HepG2 (cell line): ENCODE results near the gene PRSS27. TPM values are rescaled to one million over a fixed set of nuclear protein-coding genes. Genes with fewer than 3 reads are reported as not detected.

Experiments
- FOXK2 ChIP-seq: fragments of 450-650 bp; IDR thresholded peaks from 2 replicates; pipeline ENCODE4 v1.6.1; 2016
- JUNB ChIP-seq: sonication (generic); formaldehyde crosslinking; IDR thresholded peaks from 2 replicates; pipeline ENCODE4 v1.8.0; 2022; ENCODE audit warnings: missing genetic modification reagents, mild to moderate bottlenecking, borderline replicate concordance
- NAIF1 ChIP-seq: sonication (generic); formaldehyde crosslinking; IDR thresholded peaks from 2 replicates; pipeline ENCODE4 v1.5.0; 2020; ENCODE audit warnings: mild to moderate bottlenecking, missing genetic modification reagents, borderline replicate concordance
- NR3C1 ChIP-seq: sonication (generic); formaldehyde crosslinking; IDR thresholded peaks from 2 replicates; pipeline ENCODE4 v1.4.0; 2020; ENCODE audit warnings: missing genetic modification reagents
- PAX8 ChIP-seq: sonication (generic); formaldehyde crosslinking; IDR thresholded peaks from 2 replicates; pipeline ENCODE4 v1.8.0; 2022; ENCODE audit warnings: mild to moderate bottlenecking, missing genetic modification reagents, borderline replicate concordance
- PBX3 ChIP-seq: sonication (generic); formaldehyde crosslinking; IDR thresholded peaks from 2 replicates; pipeline ENCODE4 v1.8.1; 2023; ENCODE audit warnings: missing genetic modification reagents, inconsistent platforms, borderline replicate concordance
- PRMT3 ChIP-seq: sonication (generic); formaldehyde crosslinking; IDR thresholded peaks from 2 replicates; pipeline ENCODE4 v1.8.1; 2022; ENCODE audit warnings: low read depth, mild to moderate bottlenecking, moderate library complexity, missing genetic modification reagents, borderline replicate concordance
- RCOR2 ChIP-seq: IDR thresholded peaks from 2 replicates; pipeline ENCODE4 v1.6.1; 2016; ENCODE audit warnings: missing biosample characterization, missing genetic modification reagents
- RFXAP ChIP-seq: sonication (generic); formaldehyde crosslinking; IDR thresholded peaks from 2 replicates; pipeline ENCODE4 v1.4.0; 2020; ENCODE audit warnings: missing genetic modification reagents, borderline replicate concordance
- SIX1 ChIP-seq: sonication (generic); formaldehyde crosslinking; IDR thresholded peaks from 2 replicates; pipeline ENCODE4 v1.4.0; 2020; ENCODE audit warnings: missing genetic modification reagents, borderline replicate concordance
- SNAPC2 ChIP-seq: sonication (generic); formaldehyde crosslinking; IDR thresholded peaks from 2 replicates; pipeline ENCODE4 v1.8.1; 2022; ENCODE audit warnings: mild to moderate bottlenecking, missing genetic modification reagents
- ZMYM3 ChIP-seq: sonication (generic); formaldehyde crosslinking; IDR thresholded peaks from 2 replicates; pipeline ENCODE4 v1.5.1; 2020; ENCODE audit warnings: mild to moderate bottlenecking, missing genetic modification reagents
- ZNF24 ChIP-seq: fragments of 450-650 bp; IDR thresholded peaks from 2 replicates; pipeline ENCODE4 v1.6.1; 2017; ENCODE audit warnings: antibody characterized with exemption, mild to moderate bottlenecking
- ZNF263 ChIP-seq: sonication (generic); formaldehyde crosslinking; IDR thresholded peaks from 2 replicates; pipeline ENCODE4 v1.4.0; 2020; ENCODE audit warnings: missing genetic modification reagents
- ZNF280B ChIP-seq: sonication (generic); formaldehyde crosslinking; IDR thresholded peaks from 2 replicates; pipeline ENCODE4 v1.5.0; 2020; ENCODE audit warnings: missing genetic modification reagents, mild to moderate bottlenecking, borderline replicate concordance
- ZNF280D ChIP-seq: sonication (generic); formaldehyde crosslinking; IDR thresholded peaks from 2 replicates; pipeline ENCODE4 v1.5.1; 2020; ENCODE audit warnings: mild to moderate bottlenecking, missing genetic modification reagents
- ZNF451 ChIP-seq: sonication (generic); formaldehyde crosslinking; IDR thresholded peaks from 2 replicates; pipeline ENCODE4 v1.5.0; 2020; ENCODE audit warnings: mild to moderate bottlenecking, missing genetic modification reagents
- ZNF550 ChIP-seq: sonication (generic); formaldehyde crosslinking; IDR thresholded peaks from 2 replicates; pipeline ENCODE4 v1.4.0; 2020; ENCODE audit warnings: mild to moderate bottlenecking, missing genetic modification reagents, borderline replicate concordance
- ZNF567 ChIP-seq: sonication (generic); formaldehyde crosslinking; IDR thresholded peaks from 2 replicates; pipeline ENCODE4 v1.8.1; 2023; ENCODE audit warnings: mild to moderate bottlenecking, missing genetic modification reagents, borderline replicate concordance
- ZNF674 ChIP-seq: sonication (generic); formaldehyde crosslinking; IDR thresholded peaks from 2 replicates; pipeline ENCODE4 v1.5.0; 2020; ENCODE audit warnings: low read depth, mild to moderate bottlenecking, missing genetic modification reagents
- polyA plus RNA-seq, 8 experiments: library from polyadenylated mRNA; depleted of rRNA in 3 of 8; stranded (reverse) in 7 of 8; unstranded in 1 of 8; fragments of >200 nt; fragmentation: Illumina TruSeq in 4 of 8; extraction: Trizol in 4 of 8; gene quantifications; 2 replicates each; pipeline versions ENCODE4 v1.2.1 to v1.2.3, GENCODE V29; 2011 to 2016; ENCODE audit warnings: low read depth in 4 of 8, missing spikeins in 1 of 8, mixed read lengths in 1 of 8; ENCODE audit not compliant: insufficient read depth in 1 of 8
- total RNA-seq, 5 experiments: library from RNA; depleted of rRNA; stranded (reverse); fragments of >200 nt; fragmentation: Illumina TruSeq; extraction: Trizol; gene quantifications; 2 replicates each; pipeline ENCODE4 v1.2.3, GENCODE V29; 2016; ENCODE audit warnings: low read depth in 1 of 5
- TF ChIP-seq, protein P1 (sequence below): sonication (generic); formaldehyde crosslinking; IDR thresholded peaks from 2 replicates; pipeline ENCODE4 v1.4.0; 2020; ENCODE audit warnings: missing genetic modification reagents
- TF ChIP-seq, protein P2 (sequence below): sonication (generic); formaldehyde crosslinking; IDR thresholded peaks from 2 replicates; pipeline ENCODE4 v1.4.0; 2020; ENCODE audit warnings: missing genetic modification reagents, borderline replicate concordance

Gene PRSS27
- total and polyA plus RNA-seq, 2 of the 13 experiments (the other 11 are each of a cell fraction or from before 2014, with no cell fraction given), result 0.20 to 0.73 TPM

DNA sequence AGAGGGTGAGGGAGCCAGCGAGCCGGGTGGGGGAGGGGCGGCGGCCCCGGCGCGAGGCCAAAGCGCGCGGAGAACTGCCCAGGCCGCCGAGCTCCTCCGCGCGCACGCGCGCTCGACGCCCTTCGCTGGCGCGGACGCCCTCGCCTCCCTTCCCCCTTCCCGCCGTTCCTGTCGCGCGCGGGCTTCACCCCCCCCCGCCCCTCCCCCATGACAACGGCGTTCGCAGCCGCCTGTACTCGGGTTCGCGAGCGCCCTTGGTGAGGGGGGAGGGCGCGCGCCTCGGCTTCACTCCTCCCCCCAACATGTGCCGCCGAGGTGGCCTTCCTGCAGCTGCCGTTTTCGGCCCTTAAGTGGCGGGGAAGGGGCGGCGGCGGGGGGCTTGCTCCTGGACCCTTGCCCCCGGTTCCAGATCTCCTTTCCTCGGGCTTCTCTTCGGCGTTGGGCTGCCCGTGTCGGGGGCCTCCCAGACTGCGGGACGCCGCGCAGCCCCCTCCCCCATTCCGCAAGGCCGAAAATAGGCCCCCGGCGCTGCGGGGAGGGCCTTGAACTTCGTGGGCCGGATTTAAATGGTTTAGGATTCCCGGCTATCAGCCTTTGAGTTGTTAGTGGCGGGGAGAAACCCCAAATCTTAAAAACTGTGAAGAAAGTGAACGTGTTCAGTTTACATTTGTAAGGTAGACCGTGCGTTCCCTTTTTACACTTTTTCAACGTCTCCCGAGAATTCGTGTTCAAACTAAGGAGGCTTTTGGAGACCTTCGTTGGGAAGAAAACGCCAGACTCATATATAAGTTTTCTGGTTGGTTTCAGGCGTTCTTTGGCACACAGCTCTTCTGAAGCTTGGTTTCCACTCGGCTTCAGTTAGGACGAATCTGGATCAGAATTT lies 33.1 kb upstream of the PRSS27 start (continued):
- TF ChIP-seq PBX3, result no peak
- TF ChIP-seq ZNF674 (CRISPR knock-in tag), result 0 out of 2 replicates have a peak, but pooled peaks have one; percentile 21
- TF ChIP-seq JUNB (CRISPR knock-in tag), result no peak
- TF ChIP-seq, protein P1, sequence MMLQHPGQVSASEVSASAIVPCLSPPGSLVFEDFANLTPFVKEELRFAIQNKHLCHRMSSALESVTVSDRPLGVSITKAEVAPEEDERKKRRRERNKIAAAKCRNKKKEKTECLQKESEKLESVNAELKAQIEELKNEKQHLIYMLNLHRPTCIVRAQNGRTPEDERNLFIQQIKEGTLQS (CRISPR knock-in tag), result no peak
- TF ChIP-seq NR3C1 (CRISPR knock-in tag), result no peak
- no peak for TF ChIP-seq ZNF550 (CRISPR knock-in tag)
- no peak for TF ChIP-seq ZNF280B (CRISPR knock-in tag)
- TF ChIP-seq ZMYM3 (CRISPR knock-in tag), result no peak
- TF ChIP-seq SIX1 (CRISPR knock-in tag), result no peak
- TF ChIP-seq ZNF567 (CRISPR knock-in tag), result no peak
- TF ChIP-seq FOXK2, result no peak
- TF ChIP-seq PRMT3 (CRISPR knock-in tag), result no peak
- TF ChIP-seq ZNF24, result no peak
- no peak for TF ChIP-seq RCOR2 (CRISPR knock-in tag)
- TF ChIP-seq ZNF263, result no peak
- no peak for TF ChIP-seq ZNF280D (CRISPR knock-in tag)
- TF ChIP-seq SNAPC2 (CRISPR knock-in tag), result no peak; the same call in 1 of the 2 replicates
- TF ChIP-seq, protein P2, sequence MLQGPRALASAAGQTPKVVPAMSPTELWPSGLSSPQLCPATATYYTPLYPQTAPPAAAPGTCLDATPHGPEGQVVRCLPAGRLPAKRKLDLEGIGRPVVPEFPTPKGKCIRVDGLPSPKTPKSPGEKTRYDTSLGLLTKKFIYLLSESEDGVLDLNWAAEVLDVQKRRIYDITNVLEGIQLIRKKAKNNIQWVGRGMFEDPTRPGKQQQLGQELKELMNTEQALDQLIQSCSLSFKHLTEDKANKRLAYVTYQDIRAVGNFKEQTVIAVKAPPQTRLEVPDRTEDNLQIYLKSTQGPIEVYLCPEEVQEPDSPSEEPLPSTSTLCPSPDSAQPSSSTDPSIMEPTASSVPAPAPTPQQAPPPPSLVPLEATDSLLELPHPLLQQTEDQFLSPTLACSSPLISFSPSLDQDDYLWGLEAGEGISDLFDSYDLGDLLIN, result no peak
- no peak for TF ChIP-seq RFXAP (CRISPR knock-in tag)
- no peak for TF ChIP-seq NAIF1
- 0 out of 2 replicates have a peak, but pooled peaks have one; percentile 4 for TF ChIP-seq PAX8 (CRISPR knock-in tag)
- TF ChIP-seq ZNF451 (CRISPR knock-in tag), result 0 out of 2 replicates have a peak, but pooled peaks have one; percentile 11
